Left renal cortex interstitium (tissue), 4 donors: Measurements from ENCODE around the gene ZFHX3. TPM values are rescaled to one million over a fixed set of nuclear protein-coding genes. Genes with fewer than 3 reads are reported as not detected.

Experiments used
- DNase-seq, 4 donors: peaks; one replicate each; pipeline ENCODE4 v3.0.0-alpha.2; 2013; ENCODE audit warnings: low read depth in 4 of 4, low spot score in 2 of 4, missing footprints in 1 of 4
- polyA plus RNA-seq, 4 donors: library from polyadenylated mRNA; unstranded; fragments of 120-200 nt; gene quantifications; one replicate each; pipeline ENCODE4 v1.2.1, GENCODE V29; 2013; ENCODE audit not compliant: insufficient read length in 4 of 4

Gene ZFHX3
- polyA plus RNA-seq, 4 donors = 15.6 to 25.4 (median 20.6) TPM

DNA sequence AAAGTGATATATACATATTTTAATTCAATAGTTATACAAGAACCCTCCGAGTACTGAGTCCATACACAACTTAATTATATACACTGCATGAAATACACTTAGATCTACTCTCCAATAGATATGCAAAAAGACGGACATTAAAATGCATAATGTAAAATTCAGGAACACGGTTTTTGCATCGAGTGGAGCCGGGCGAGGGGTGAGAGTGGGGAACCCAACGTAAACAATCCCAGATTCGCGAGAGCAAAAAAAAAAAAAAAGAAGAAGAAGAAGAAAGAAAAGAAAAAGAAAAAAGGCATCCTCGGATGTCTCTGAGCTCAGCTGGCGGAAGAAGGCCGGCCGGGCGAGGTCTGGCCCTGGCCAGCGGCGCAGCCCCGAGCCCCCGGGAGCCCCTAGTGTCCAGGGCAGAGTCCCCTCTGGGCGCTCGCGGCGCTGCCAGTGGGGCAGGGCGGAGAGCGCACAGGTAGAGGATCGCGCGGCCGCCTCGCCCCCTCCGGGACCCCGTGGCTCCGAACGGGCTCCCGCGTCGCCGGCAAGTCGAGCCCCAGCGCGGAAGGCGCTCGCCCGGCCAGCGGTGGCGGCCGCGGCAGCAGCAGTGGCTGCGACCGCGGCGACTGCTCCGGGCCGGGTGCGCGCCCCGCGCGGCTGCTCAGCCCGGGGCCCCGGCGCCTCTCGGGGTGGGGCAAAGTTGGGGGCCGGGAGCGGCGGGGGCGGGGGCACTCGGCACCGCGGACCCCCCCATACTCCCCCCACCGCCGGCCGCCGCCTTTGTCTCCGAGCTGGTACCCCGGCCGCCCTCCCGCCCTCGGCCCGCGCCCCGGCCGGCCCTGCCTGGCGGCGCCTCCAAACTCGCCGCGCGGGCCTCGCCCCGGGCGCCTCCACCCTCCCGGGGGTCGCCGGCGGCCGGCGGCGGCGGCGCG, 9.6 kb upstream of the ZFHX3 start:
- no peak for DNase-seq

DNA sequence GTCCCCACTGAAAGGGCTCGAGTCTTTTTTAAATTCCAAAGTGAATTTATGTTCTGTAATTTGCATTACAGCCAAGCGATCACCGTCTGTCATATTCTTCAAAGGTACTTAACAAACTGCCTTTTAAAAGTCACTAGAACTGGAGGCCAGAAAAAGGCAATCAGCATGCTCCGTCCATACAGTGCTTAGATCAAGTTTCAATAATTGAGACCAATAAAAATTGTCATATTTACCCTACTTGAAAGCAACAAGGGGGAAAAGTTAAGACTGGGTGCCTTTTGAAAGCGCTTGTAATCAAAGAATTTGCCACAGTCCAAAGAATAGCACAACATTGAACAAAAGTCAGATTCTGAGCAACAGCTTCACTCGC, 9.0 kb upstream of the ZFHX3 start:
- DNase-seq = no peak

DNA sequence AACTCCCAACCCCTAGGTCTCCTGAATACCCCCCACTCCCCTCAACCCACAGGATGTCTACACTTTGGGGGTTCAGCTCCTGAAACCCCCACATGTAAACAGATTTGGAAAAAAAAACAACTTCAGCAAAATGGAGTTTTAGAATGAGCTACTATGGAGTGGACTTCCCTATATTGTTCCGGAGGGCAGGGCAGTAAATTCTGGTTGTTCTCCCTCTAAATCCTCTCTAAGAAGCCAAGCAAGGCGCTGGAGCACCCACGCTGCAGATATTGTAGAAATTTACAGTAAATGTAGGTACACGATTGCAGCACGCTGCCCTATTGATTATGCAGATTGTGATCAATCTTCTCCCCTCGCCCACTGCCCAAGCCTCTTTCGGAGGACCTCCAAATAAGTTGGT, 8.5 kb upstream of the ZFHX3 start:
- DNase-seq = no peak

DNA sequence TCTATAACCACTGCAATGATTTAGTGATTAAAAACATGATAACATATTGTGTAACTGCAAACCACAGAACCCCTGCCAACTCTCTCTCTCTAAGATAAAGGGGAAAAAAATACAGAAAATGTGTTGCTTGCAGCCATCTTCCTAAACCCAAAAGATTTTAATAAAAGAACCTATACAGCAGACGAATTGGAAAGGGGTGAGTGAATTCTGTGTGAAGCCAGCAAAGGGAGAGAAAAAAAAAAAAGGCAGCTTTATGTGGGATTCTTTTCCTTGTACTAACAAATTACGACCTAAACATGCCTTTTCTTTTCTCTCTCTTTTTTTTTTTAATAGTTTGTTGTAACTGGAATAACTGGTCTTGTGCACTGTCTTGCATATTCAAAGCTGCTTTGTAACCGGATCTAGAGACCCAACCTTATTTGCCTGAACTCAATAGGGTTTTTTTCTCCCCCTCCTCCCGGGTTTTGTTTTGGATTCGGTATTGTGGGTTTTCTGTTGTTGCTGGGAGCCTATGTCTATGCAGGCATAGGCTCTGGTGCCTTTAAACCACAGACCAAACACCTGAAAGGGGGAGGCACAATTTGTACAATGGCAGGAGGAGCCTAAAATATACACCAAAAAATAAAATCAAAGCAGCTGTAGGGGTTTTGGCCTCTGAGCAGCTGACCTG, 7.0 kb upstream of the ZFHX3 start:
- DNase-seq = no peak

DNA sequence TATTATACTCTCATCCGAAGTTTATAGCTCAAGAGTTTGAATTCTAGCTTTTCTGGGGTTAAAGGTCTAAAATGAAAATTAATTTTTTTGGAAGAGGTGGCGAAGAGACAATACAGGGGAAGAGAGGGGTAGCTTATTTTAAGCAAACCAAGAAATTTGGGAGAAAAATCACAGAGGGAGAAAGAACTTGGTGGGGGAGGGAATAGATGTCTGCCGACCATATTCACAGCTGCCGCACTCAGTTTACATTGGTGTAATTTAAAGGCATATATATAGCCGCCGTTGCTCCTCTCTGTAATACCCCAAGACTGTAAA, 6.5 kb upstream of the ZFHX3 start:
- no peak for DNase-seq

DNA sequence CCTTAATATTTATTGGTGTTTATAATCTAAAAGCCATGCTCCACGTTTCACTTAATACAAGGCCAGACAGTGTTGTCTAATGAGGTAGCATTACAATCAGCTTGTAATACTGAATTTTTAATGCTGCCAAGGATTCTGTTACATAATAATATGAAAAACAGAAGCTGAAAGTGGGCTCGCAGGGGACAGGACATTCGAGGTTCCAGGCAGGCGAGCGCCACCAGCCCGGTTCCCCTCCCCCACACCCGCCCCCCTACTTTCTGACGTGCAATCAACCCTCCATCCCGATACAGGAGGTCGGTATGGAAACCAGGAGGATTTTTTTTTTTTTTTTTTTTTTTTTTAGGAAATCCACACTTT, 6.2 kb upstream of the ZFHX3 start:
- no peak for DNase-seq

DNA sequence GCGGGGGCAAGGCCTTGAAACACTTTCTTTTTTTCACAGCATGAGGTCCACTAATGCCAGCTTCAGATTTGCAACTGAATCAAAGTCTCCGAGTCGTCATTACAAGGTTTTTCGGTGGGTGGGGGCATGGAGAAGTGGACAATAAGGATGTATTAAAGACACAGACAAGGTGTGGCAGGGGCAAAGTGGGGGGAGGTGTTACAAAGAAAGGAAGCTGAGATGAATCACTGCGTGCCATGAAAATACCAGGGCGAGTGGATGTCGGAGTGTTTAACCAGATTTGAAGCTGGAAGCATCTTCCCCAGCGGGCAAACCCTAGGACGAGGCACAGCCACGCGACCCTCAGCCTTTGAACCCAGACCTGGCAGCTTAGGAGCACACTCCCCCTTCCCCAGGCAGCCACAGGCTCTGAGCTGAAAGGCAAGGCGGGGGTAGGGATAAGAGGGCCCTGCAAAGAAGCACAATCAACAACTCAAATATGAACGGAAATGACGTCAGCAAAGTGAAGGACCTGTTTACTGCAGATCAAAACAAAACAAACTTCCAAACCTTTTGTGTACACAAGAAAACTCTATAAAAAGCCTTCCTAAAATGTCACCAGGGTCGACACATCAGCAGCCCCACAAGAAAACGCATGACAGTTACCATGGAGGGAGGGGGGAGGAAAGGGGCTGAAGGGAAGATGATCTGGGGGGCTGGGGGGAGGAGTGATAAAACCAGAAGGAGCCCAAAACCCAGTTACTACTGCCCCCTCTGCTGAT, 5.6 kb upstream of the ZFHX3 start:
- no peak for DNase-seq

DNA sequence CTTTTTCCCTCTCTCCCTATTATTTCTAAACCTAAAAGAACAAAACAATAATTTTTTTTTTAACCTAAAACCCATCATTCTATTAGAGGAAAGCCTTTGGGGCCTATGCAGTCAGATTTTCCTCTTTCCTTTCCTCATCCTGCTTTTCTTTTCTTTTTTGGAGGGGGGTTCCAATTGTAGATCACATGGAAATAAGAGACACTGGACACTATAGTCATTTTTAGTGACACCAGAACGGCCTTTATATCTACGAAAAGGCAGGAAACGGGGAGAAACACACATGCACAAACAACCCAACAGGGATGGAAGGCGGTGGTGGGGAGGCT, 5.1 kb upstream of the ZFHX3 start:
- DNase-seq = no peak

DNA sequence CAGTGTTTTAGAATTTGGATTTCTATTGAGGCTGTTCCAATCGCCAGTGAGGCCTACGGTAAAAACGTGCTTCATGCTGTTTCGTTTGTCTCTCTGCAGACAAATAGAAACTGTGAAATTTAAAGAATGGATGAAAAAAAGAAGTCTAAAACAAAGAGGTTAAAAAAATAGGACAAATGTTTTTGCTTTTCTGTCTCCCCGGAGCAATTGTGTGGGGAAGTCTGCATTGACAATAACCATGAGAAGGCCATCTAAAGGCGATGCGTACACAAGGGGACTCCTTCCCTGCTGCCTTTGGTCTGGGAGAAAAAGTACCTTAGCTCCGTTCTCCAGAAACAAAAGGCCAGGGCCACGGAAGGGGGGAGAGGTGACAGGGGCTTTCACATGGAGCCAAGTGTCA, 4.6 kb upstream of the ZFHX3 start:
- DNase-seq = no peak

DNA sequence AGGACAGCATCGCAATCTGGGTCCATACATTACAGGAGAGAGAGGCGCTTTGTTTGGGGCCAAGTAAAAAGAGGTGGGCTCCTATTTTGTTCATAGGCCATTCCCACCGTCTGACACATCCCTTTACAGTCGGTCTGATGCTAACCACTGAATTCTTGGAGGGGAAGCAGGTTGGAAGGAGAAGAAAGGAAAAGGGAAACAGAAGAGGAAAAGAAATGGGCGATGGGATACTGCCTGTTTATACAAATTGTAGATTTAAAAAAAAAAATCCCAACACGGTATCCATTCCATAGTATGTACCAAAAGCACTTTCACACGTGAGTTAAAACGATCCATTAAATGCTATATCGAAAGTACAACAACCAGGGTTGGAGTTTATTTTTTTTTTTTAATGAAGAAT, 4.0 kb upstream of the ZFHX3 start:
- no peak for DNase-seq

DNA sequence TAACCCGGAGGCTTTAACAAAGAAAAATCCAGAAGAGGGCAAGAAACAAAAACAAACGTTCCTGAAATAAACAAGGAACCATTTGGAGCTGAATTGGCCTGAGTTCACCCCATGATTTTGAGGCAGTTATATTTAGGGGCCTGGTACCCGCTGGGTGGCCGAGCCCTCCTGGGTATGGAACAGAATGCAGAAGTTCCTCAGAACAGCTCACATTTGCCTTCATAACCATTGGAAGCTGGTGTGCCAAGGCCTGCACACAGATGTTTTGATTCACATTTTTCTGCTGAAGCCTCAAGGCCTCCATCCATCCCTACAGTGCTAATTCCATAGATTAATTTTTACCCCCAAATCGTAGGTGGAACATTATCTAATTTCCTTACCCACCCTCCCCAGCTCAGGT, 3.3 kb upstream of the ZFHX3 start:
- no peak for DNase-seq

DNA sequence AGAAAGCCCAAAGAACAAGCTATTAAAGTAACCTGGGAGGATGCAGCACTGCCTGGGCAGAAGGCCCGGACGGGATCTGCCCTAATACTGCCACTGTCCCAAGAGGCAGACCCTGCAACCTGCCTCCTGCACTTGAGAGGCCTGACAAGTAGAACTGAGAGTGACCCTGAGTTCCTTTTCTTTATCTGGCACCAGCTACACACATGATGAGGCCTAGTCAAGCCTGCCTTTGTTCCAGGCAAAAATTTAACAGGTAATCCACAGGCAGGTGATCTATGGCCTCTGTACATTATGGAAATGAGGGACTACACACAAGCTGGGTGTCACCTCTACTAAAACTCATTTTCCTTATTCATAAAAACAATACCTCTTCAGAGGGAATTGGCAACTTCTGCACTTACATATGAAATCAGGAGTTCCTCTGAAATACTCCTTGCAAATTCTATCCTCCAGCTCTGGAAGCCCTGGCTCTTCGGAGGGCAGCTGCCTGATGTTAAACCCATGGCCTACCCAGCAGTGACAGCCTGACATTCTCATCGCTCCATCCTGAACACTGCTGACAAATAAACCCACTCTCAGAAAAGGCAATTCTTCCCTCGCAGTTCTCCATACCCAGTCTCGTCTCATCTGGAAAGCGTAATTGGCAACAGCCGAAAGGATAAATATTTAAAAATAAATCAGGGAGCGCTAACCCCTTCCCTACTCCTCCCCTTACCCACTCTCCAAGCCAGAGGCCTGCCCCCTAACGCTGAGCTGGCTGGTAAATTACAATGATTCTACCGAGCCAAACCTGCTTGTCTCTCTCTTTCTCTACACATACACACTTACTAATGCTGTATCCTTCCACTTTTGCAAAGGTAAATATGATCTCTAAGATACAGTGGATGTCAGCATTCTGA, 2.5 kb upstream of the ZFHX3 start:
- DNase-seq = no peak

DNA sequence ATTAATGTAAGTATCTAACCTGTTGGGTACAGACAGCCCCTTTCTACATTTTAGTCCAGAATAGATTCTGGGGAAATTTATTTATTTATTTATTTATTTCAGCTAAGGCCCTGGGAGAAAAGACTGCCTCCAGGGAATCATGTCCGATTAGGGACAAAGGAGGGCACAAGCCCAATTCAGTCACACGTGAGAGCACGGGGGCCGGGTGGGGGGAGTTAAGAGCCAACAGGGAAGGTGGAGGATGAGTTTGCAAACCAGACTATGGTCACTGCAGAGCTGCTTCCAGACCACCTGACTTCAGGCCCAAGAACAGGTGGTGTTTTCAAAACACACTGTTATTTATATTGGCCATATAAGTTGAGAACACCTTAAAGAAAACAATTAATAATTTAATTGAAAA, 1.6 kb upstream of the ZFHX3 start:
- DNase-seq = no peak

DNA sequence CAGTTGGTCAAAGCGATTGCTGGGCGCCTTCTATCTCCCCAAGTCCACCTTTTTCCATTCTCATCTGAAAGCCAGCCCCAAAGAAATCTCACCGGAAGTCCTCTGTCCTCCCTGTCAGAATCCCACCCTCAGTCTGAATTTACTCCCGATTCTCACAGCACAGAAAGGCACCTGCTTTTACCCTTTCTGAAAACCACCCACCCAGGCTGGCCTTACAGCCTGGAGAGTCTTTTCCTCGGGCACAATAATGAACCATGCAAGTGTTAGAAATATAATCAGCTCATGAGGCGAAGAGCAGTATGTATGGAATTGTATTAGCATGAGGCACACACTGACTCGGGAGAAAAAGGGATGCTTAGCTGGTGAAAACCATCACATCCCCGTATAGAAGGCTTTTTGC, 1.2 kb upstream of the ZFHX3 start:
- no peak for DNase-seq

DNA sequence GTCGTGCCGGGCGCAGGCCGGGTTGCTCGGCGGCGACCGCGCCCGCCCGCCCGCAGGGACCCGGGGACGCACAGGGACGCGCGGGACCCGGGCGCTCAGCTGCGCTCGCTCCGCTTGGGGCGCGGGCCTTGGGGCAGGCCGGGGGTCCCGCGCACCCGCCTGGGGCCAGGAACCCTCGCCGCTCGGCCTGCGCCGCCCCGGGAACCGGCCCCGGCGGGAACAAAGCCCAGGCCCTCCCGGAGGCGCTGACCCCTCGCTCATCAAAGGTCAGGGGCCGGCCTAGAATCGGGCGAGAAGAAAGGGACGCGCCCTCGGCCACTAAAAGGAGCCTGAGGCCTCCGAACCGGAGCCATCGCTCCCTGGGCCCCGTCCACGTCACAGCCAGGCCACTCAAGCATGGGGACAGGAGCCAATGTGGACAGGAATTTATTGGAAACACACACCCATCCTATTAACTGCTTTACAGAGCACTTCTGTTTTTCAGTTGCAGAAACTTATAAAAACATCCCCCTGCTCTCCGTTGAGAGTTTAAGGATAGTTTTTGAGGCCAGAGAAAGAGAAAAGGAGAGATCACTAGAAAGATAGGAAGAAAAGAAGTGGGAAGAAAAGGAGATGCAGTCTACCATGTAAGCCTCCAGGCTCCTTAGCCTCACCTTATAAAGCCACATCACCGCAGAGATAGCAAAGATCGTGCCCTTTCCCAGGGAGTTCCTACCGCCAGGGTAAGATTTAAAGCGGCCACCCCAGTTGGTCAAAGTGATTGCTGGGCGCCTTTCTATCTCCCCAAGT, 558 bp upstream of the ZFHX3 start:
- DNase-seq = no peak

DNA sequence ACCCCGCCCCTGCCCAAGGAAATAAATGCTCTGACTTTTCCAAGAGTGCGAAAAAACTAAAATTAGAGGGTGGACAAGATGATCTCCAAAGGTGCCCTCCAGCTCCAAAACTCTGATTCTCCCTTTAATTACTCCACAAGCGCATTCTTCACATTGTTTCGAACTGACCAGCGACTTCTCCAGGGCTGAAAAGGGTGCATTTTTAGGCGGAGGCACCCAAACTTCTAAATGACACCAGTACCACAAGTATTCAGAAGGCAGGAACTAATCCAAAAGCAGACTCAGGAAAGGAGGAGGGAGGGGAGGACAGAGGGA, 750 bp downstream of the ZFHX3 start:
- no peak for DNase-seq

DNA sequence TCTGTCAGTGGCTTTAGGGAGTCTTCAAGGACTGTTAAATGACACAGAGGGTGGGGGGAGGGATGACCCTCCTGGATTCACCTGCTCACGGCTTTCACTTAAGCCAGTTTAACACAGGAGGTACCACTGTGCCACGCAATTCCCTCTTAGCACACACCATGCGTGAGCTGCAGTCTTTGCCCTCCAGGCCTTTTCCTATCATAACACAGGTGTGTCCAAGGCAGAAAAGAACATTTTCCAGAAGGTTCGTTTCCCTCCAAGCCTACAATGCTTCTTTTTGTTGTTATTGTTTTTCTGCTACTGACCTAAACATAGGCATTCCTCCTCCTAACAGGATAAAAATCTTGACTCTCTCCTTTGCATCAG, 1.1 kb downstream of the ZFHX3 start:
- DNase-seq = no peak

DNA sequence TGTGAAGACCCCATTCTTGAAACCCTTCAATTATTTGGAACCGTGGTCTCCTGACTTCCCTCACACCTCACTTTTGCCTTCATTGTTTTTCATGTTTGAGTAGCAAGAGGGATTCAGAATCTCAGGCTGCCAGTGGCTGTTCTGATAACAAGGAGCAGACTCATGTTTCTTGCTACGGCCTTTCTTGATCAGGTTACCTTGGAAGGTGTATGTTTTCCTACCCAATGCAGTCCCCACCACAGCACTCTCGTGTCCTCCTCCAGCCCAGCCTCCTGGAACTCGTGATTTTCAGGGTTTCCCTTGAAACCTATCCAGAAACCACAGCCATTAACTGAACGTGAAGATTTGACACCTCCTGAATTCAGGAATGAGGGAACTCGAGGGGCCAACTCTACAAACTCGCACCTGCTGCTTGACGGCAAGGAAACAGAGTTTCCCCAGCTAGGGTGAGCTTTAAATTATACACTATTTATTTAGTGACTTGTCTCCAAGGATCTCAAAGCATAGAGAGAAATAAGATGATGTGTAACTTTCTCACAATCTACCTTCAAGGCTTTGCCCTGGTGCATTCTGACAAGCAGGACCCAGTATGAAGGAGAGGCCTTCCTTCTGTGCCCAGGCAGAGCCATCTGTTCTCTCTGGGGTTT, 1.6 kb downstream of the ZFHX3 start:
- DNase-seq = no peak

DNA sequence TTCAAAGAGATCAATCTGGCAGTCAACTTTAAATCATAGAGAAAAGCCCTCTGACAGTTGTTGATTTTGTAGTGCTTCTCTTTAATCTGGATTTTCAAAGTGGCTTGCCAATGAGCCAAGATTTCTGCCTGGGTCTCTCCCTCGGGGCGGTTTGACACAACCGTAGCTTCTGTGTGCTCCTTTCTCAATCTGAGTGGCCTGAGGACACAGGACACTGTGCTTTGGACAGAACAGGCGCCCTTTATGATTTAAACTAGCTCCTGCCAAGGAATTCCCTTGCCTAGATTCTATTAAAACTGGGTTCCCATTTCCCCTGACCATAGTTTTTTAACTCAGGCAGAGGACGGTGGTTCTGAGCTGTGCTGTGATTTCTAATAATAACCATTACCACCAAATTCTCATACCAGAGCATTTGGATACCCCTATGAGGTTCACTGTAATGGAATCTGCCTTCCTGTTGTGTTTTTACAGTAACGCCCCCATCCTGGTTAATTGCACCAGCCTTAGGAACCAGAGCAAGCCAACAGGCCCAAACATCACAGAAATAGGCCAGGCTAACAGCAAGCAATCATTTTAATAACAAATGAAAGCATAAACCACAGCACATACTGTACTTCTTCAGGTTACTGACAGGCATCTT, 4.0 kb downstream of the ZFHX3 start:
- DNase-seq = no peak
